Ovary (tissue), 9 donors: ENCODE measurements around the gene THPO. TPM values are rescaled to one million over a fixed set of nuclear protein-coding genes. Genes with fewer than 3 reads are reported as not detected.

Source experiments
- DNase-seq, 5 donors: peaks; one replicate each; pipeline ENCODE4 v3.0.0-alpha.2; 2019 to 2020
- H3K27ac ChIP-seq, 2 donors: fragments of 200-600 bp; one replicate each; pipeline versions ENCODE4 v1.5.1 to v1.8.0; 2019 to 2022
- H3K27me3 ChIP-seq: fragments of 200-600 bp; one replicate; pipeline ENCODE4 v1.8.0; 2022
- H3K36me3 ChIP-seq: fragments of 200-600 bp; sonication (generic); one replicate; pipeline ENCODE4 v1.5.1; 2019
- H3K4me1 ChIP-seq: one replicate; pipeline ENCODE4 v1.8.1; 2013; ENCODE audit warnings: mild to moderate bottlenecking, moderate library complexity; ENCODE audit not compliant: insufficient read depth
- H3K4me3 ChIP-seq: fragments of 200-600 bp; sonication (generic); one replicate; pipeline ENCODE4 v1.5.1; 2017
- H3K9me3 ChIP-seq, 2 donors: fragments of 200-600 bp in 1 of 2; sonication (generic) in 1 of 2; one replicate each; pipeline versions ENCODE4 v1.5.1 to v1.8.1; 2013 to 2019; ENCODE audit warnings: mild to moderate bottlenecking in 1 of 2, moderate library complexity in 1 of 2
- EP300 ChIP-seq: sonication (generic); formaldehyde crosslinking; IDR thresholded peaks from one replicate; pipeline ENCODE4 v1.6.1; 2017; ENCODE audit warnings: antibody characterized with exemption
- POLR2A ChIP-seq: fragments of 450-650 bp; IDR thresholded peaks from one replicate; pipeline ENCODE4 v1.6.1; 2017; ENCODE audit warnings: antibody characterized with exemption, mild to moderate bottlenecking, moderate library complexity
- WGBS, 3 donors: extraction: QIAGEN DNeasy Blood & Tissue Kit in 1 of 3; methylation state at CpG; one replicate each; pipeline versions ENCODE4 v1.1.5 to v1.1.7; 2013 to 2017; 5-methylcytosine and 5-hydroxymethylcytosine counted together
- intact Hi-C, 4 donors: fragments of 100-400 bp; cut with DNase I; formaldehyde crosslinking; loops; one replicate each; pipeline versions ENCODE4 v1.11.0 to v1.15.1; 2022 to 2023
- polyA plus RNA-seq, 2 donors: library from polyadenylated mRNA; stranded (reverse); fragments of 200-250 nt in 1 of 2; fragments of 350-450 nt in 1 of 2; fragmentation: Illumina TruSeq in 1 of 2; extraction: RNeasy Lipid Tissue Mini Kit (QIAGEN cat#74804) in 1 of 2; gene quantifications; one replicate each; pipeline ENCODE4 v1.2.3, GENCODE V29; 2013 to 2014
- total RNA-seq, 7 donors: library from RNA; depleted of rRNA in 2 of 7; stranded (reverse); fragments of >200 nt in 2 of 7; fragmentation: NEBNext Ultra II Directional in 3 of 7; extraction: Animal tissue kit (Norgen Biotek cat#: 25700) in 3 of 7; gene quantifications; one replicate each; pipeline versions ENCODE4 v1.1.0 to v1.2.4, GENCODE V29; 2016 to 2023
- TF ChIP-seq, protein P1 (sequence below), 3 donors: fragments of 450-650 bp in 2 of 3; fragments of 200-600 bp in 1 of 3; IDR thresholded peaks; one replicate each; pipeline versions ENCODE4 v1.5.1 to v1.8.0; 2016 to 2022; ENCODE audit warnings: antibody characterized with exemption in 3 of 3, mild to moderate bottlenecking in 1 of 3
- donor health status: DM: no; HTN: no; CAD: no; lungs with moderate emphysema.
- donor health status: DM: no; HTN: no; CAD: no.
- donor health status: Bipolar disorder and iron deficiency.
- donor health status: DM: yes; HTN: yes; CAD: no.
- donor health status: DM: no; HTN: no; CAD: no.
- donor health status: DM: yes; HTN: yes; CAD: no.

THPO gene
- total and polyA plus RNA-seq, 9 donors: 0.34 to 2.0 (median 1.2) TPM

DNA sequence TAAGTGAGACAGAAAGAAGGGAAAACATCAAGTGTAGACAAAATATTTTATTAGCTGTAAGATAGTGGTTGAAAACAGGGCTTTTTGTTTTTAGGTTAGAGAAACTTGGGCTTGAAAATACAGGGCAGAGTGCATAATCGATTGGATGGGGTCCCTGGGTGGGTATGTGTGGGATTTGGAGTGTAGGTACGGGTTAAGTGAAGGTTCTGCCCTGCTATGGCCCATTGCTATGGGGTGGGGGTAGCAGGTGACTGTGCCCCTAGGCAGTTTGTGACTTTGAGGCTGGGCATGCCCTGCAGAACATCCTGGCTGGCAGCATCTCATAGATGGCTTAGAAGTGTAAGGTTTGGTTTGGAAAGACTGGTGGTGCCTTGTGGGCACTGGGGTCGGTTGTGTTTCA, 44.3 kb downstream of the THPO start:
- no peaks in the 10 kb centered on the region for H3K9me3 ChIP-seq
- H3K4me1 ChIP-seq: peaks cover 16% of the 10 kb centered on the region
- WGBS, 3 donors: 20 to 34% (median 33%) methylated on average over 2 to 3 of the region's 3 CpGs
- intact Hi-C loops: no loop called here
- no peak for DNase-seq
- no peak overlapping the region for H3K4me3 ChIP-seq
- no peaks in the 10 kb centered on the region for H3K36me3 ChIP-seq
- no peaks in the 10 kb centered on the region for H3K27me3 ChIP-seq
- no peak overlapping the region for H3K27ac ChIP-seq
- TF ChIP-seq POLR2A (no peak), EP300 (no peak)
- TF ChIP-seq, protein P1, sequence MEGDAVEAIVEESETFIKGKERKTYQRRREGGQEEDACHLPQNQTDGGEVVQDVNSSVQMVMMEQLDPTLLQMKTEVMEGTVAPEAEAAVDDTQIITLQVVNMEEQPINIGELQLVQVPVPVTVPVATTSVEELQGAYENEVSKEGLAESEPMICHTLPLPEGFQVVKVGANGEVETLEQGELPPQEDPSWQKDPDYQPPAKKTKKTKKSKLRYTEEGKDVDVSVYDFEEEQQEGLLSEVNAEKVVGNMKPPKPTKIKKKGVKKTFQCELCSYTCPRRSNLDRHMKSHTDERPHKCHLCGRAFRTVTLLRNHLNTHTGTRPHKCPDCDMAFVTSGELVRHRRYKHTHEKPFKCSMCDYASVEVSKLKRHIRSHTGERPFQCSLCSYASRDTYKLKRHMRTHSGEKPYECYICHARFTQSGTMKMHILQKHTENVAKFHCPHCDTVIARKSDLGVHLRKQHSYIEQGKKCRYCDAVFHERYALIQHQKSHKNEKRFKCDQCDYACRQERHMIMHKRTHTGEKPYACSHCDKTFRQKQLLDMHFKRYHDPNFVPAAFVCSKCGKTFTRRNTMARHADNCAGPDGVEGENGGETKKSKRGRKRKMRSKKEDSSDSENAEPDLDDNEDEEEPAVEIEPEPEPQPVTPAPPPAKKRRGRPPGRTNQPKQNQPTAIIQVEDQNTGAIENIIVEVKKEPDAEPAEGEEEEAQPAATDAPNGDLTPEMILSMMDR (IDR thresholded peaks at IDR 0.05): no peak

DNA sequence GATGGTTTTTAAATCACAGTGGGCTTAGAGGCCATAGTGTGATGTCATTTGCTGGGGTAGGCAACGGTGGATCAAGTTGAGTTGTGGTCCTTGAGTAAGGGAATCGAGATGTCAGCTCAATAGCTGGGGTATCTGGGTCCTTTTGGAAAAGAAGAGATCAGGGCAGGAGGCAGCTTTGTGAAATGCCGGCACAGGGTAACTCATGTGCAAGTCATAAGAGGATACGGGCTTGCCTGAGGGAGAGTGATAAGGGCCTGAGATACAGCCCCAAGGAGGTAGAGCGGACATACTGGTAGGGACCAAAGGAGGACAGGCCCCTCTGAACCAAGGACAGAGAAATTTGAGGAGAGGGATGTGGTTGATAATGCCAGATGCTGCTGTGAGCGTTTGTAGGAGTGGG, 44.8 kb downstream of the THPO start:
- Histone ChIP-seq H3K9me3 (no peaks in the 10 kb centered on the region), H3K36me3 (no peaks in the 10 kb centered on the region), H3K27ac (no peak overlapping the region), H3K4me1 (peaks cover 12% of the 10 kb centered on the region), H3K27me3 (no peaks in the 10 kb centered on the region), H3K4me3 (no peak overlapping the region)
- intact Hi-C loops: no loop called here
- WGBS, 3 donors: 27 to 52% (median 35%) methylated on average over 6 of the region's 6 CpGs
- TF ChIP-seq EP300 (no peak), POLR2A (no peak)
- TF ChIP-seq, protein P1 (IDR thresholded peaks at IDR 0.05): no peak
- no peak for DNase-seq

DNA sequence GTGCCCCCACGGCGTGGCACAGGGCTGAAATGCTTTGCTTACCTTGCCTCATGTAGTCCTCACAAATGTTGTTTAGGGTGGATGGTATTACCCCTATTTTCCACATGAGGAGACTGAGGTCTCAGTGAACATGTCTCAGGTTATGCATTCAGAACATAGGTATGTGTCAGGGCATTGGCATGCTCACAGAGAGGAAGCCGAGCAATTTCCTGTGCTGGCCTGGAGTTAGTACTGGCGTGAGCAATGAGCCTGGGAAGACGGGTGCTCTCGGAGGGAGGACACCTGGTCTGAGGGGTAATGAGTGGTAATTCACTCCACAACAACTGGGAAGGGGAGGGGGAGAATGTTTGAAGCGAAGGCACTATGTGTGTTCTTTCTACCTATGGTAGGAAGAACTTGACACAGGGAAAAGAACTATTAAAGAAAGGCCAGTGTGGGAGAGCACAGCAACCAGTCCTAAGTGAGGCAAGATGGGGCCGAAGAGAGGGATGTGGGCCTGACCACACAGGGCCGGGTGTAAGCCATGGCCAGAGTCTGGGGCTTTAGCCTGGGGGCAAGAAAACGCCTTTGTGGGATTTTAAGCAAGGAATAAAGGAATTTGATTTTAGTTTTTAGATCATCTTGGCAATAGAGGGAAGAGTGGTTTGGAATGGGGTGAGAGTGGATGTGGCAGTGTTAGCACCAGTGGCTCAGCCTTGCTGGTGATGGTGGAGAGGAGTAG, 45.5 kb downstream of the THPO start:
- 48 to 62% (median 53%) methylated on average over 10 of the region's 10 CpGs for WGBS, 3 donors
- intact Hi-C loops: no loop called here
- Histone ChIP-seq H3K36me3 (no peaks in the 10 kb centered on the region), H3K9me3 (no peaks in the 10 kb centered on the region), H3K27ac (no peak overlapping the region), H3K4me3 (no peak overlapping the region), H3K4me1 (peaks cover 7% of the 10 kb centered on the region), H3K27me3 (no peaks in the 10 kb centered on the region)
- no peak for DNase-seq
- TF ChIP-seq EP300 (no peak), POLR2A (no peak)
- TF ChIP-seq, protein P1 (IDR thresholded peaks at IDR 0.05): no peak

DNA sequence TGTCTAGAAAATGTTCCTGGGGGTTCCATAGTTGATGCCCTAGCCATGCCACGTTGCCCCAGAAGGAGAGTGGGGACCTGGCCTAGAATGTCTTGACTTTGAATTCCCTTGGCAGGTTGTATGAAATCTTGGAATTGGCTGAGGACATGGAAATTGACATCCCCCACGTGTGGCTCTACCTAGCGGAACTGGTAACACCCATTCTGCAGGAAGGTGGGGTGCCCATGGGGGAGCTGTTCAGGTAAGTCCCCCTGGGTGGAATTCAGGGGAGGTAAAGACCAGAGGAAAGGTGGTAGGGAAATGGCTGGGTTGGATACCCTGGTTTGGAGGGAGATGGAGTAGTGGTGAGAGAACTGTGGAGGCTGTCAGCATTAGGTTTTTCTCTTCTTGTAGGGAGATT, 49.5 kb downstream of the THPO start:
- H3K4me3 ChIP-seq: no peak overlapping the region
- H3K27ac ChIP-seq: no peak overlapping the region
- H3K4me1 ChIP-seq: no peaks in the 10 kb centered on the region
- intact Hi-C loops: loop anchor here in 1 of 4 donors (10.0 kb wide), 1 partner anchor 144 kb away; the partner anchor contains the start of gene ABCF3
- no peaks in the 10 kb centered on the region for H3K36me3 ChIP-seq
- WGBS, 3 donors: 48 to 65% (median 59%) methylated on average over 3 of the region's 3 CpGs
- no peaks in the 10 kb centered on the region for H3K27me3 ChIP-seq
- no peak for DNase-seq
- TF ChIP-seq POLR2A: no peak
- no peak for TF ChIP-seq EP300
- TF ChIP-seq, protein P1 (IDR thresholded peaks at IDR 0.05): no peak
- H3K9me3 ChIP-seq: no peaks in the 10 kb centered on the region
